Measurements from ENCODE around the gene KRT5. TPM values are rescaled to one million over a fixed set of nuclear protein-coding genes. Genes with fewer than 3 reads are reported as not detected.

The KRT5 gene
- total and polyA plus RNA-seq, 4 donors = 0.08 TPM; not detected in 3

- TF ChIP-seq, protein P1, sequence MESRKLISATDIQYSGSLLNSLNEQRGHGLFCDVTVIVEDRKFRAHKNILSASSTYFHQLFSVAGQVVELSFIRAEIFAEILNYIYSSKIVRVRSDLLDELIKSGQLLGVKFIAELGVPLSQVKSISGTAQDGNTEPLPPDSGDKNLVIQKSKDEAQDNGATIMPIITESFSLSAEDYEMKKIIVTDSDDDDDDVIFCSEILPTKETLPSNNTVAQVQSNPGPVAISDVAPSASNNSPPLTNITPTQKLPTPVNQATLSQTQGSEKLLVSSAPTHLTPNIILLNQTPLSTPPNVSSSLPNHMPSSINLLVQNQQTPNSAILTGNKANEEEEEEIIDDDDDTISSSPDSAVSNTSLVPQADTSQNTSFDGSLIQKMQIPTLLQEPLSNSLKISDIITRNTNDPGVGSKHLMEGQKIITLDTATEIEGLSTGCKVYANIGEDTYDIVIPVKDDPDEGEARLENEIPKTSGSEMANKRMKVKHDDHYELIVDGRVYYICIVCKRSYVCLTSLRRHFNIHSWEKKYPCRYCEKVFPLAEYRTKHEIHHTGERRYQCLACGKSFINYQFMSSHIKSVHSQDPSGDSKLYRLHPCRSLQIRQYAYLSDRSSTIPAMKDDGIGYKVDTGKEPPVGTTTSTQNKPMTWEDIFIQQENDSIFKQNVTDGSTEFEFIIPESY (IDR thresholded peaks at IDR 0.05) = no peak
- TF ChIP-seq YY1 (IDR thresholded peaks at IDR 0.05) (no peak), MAX (IDR thresholded peaks at IDR 0.05) (no peak), ATF3 (IDR thresholded peaks at IDR 0.05) (no peak), FOXA2 (IDR thresholded peaks at IDR 0.05) (no peak)
These were observed 41.8 kb upstream of the KRT5 start (continued) for GRCh38 chr12:52561880-52562449.

DNA sequence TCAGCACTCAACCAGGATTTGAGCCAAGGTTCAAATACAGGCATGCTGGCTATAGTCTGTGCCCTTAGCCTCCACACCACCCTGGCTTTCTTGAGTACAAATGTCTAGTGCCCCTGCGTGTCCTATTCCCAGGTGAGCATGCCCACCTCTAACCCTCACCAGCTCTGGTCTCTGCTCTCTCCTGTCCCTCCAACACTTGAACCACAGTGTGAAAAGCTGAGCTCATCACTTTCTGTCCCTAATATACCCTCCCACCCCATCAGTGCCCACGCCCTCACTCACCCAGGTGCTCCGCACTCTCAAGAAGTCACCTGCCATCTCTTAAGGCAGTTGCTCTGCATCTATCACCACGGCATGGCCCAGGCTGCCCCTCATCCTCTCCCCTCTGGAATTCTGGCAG lies 39.8 kb upstream of the KRT5 start:
- 80% methylated on average over 4 of the region's 4 CpGs for WGBS

GRCh38 chr12:52558781-52559445 lies 38.7 kb upstream of the KRT5 start:
- DNase-seq (ENCODE audit: low spot score) = no peak
- Histone ChIP-seq H3K4me3 (ENCODE audit: low read depth in 1 of 3, low read length in 3 of 3) (no peak overlapping the region), H3K27me3 (ENCODE audit: control insufficient read depth in 4 of 4, insufficient read depth in 4 of 4, low read length in 3 of 4) (no peaks in the 10 kb centered on the region), H3K36me3 (ENCODE audit: control insufficient read depth in 4 of 4, insufficient read depth in 3 of 4, low read depth in 1 of 4, low read length in 3 of 4) (no peaks in the 10 kb centered on the region), H3K9me3 (ENCODE audit: control insufficient read depth in 4 of 4, low read length in 3 of 4) (no peaks in the 10 kb centered on the region), H3K27ac (ENCODE audit: low read depth in 1 of 2, low read length in 2 of 2) (no peak overlapping the region), H3K9ac (ENCODE audit: low read depth in 1 of 2, low read length in 2 of 2) (no peak overlapping the region), H3K4me1 (ENCODE audit: control insufficient read depth in 4 of 4, insufficient read depth in 4 of 4, low read length in 3 of 4) (peaks cover 0 to 6% (median 0%) of the 10 kb centered on the region in 4 donors)
- WGBS = 73% methylated on average over 8 of the region's 8 CpGs
- no peak for TF ChIP-seq ATF3 (IDR thresholded peaks at IDR 0.05)
- TF ChIP-seq EGR1 (IDR thresholded peaks at IDR 0.05; ENCODE audit: low read depth in 2 of 2) = no peak
- no peak for TF ChIP-seq MAX (IDR thresholded peaks at IDR 0.05)
- no peak for TF ChIP-seq NR2F2 (IDR thresholded peaks at IDR 0.05)
- no peak for TF ChIP-seq SP1 (IDR thresholded peaks at IDR 0.05)
- no peak for TF ChIP-seq RAD21 (IDR thresholded peaks at IDR 0.05)
- no peak for TF ChIP-seq HNF4G (IDR thresholded peaks at IDR 0.05)
- TF ChIP-seq FOXA2 (IDR thresholded peaks at IDR 0.05) = no peak
- no peak for TF ChIP-seq HNF4A (conservative IDR thresholded peaks at IDR 0.05)
- TF ChIP-seq RXRA (IDR thresholded peaks at IDR 0.05) = no peak
- no peak for TF ChIP-seq JUND (IDR thresholded peaks at IDR 0.05)
- no peak for TF ChIP-seq YY1 (IDR thresholded peaks at IDR 0.05)
- no peak for TF ChIP-seq CTCF (IDR thresholded peaks at IDR 0.05; ENCODE audit: low read depth, low read length, missing input control)
- TF ChIP-seq GABPA (IDR thresholded peaks at IDR 0.05 in 1 of 2, conservative IDR thresholded peaks at IDR 0.05 in 1 of 2) = no peak
- no peak for TF ChIP-seq TAF1 (conservative IDR thresholded peaks at IDR 0.05)
- TF ChIP-seq FOXA1 (IDR thresholded peaks at IDR 0.05) = no peak
- TF ChIP-seq, protein P1 (IDR thresholded peaks at IDR 0.05) = no peak
- TF ChIP-seq REST (IDR thresholded peaks at IDR 0.05) = no peak

More for the DNA sequence above, 39.8 kb upstream of the KRT5 start:
- Histone ChIP-seq H3K27ac (ENCODE audit: low read depth in 1 of 2, low read length in 2 of 2) (no peak overlapping the region), H3K9ac (ENCODE audit: low read depth in 1 of 2, low read length in 2 of 2) (no peak overlapping the region), H3K9me3 (ENCODE audit: control insufficient read depth in 4 of 4, low read length in 3 of 4) (no peaks in the 10 kb centered on the region), H3K4me1 (ENCODE audit: control insufficient read depth in 4 of 4, insufficient read depth in 4 of 4, low read length in 3 of 4) (peaks cover 0 to 6% (median 0%) of the 10 kb centered on the region in 4 donors), H3K4me3 (ENCODE audit: low read depth in 1 of 3, low read length in 3 of 3) (no peak overlapping the region), H3K27me3 (ENCODE audit: control insufficient read depth in 4 of 4, insufficient read depth in 4 of 4, low read length in 3 of 4) (no peaks in the 10 kb centered on the region), H3K36me3 (ENCODE audit: control insufficient read depth in 4 of 4, insufficient read depth in 3 of 4, low read depth in 1 of 4, low read length in 3 of 4) (no peaks in the 10 kb centered on the region)
- TF ChIP-seq RXRA (IDR thresholded peaks at IDR 0.05) = no peak
- DNase-seq (ENCODE audit: low spot score) = no peak

Data from liver (tissue), 9 donors.